Stimulated activated naive CD4-positive, alpha-beta T cell treated with Interleukin-2 at 50 U/mL for 16 hours (primary cell): Measurements from ENCODE around the gene TMEM119.
"Not testable (repeated sequence)": the region's sequence is repeated elsewhere in the genome, so short reads cannot be mapped to it uniquely, and the experiment has no call there.

Source experiments
- DNase-seq: peaks from one replicate; lab custom pipeline; 2025; lab: John Stamatoyannopoulos, UW

The TMEM119 gene

GRCh38 chr12:108565146-108565545, 32.7 kb downstream of the TMEM119 start:
- DNase-seq: no peak

DNA sequence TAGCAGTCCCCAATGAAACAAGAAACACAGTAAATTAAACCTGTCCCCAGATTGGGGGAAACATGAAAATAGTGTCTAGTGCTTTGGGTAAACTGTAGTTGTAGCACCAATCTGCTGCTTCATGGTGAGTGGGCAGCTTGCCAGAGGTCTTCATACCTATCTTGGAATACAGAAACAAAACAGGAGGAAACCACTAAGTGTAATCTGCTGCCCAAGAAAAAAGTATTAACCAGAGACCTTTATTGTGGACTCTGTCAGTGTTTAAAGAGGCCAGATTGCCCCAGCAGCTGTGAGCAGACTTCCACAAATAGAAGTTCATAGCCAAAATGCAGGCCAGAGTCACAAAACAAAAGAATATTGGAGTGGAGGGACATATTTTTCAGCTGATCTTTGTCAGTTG, 33.2 kb downstream of the TMEM119 start:
- DNase-seq: no peak

GRCh38 chr12:108563804-108564151, 34.1 kb downstream of the TMEM119 start:
- DNase-seq: no peak

GRCh38 chr12:108563136-108563803, 34.6 kb downstream of the TMEM119 start:
- peak; percentile 85 for DNase-seq

GRCh38 chr12:108562348-108563135, 35.3 kb downstream of the TMEM119 start, which contains the start of gene ISCU:
Gene ISCU (plus strand): TSS chr12:108562596. CDS start chr12:108562623, 27 bp downstream.
- DNase-seq: peak; percentile 96

- no peak for DNase-seq
Observed at GRCh38 chr12:108561852-108562347, 36.0 kb downstream of the TMEM119 start.

DNA sequence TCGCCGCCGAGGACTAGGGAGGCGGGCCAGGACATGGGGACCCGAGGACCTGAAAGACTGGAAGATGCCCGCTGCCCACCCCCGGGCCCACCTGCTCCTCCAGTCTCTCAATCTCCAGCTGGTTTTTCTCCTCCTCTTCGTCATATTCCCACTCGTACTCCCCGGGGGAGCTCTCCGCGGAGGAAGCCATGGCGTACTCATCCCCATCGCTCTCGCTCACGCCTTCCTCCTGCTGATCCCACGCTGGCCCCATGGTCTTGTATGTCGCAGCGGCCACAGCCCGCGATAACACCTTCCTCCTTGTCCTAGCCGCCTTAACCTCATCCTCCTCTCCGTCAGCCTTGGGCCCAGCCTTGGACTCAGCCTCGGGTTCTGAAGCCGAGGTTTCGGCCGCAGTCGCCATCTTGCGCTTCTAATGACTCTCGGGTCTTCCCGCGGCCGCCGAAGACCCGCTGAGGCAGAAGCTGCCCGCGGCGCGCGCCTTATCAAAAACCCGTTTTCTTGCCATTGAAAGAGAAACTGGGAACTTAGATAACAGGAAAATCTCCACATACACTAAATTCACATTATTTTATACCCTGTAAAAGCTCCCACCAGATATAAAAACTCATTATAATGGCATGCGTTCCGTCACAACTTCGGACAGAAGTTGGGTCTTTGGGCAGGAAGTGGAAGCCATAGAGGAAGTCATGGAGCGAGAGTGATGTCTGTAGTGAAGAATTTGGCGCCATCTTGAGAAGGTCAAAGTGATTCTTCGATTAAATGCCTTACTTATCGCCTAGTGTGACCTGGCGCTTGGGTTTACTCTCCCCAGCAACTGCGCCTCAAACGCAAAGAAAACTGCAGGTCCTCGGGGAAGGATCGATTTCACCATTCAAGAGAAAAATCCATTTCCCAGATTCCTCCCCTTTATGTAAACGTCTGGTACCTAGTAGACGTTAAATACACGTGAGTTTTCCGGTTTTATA, 36.8 kb downstream of the TMEM119 start, which contains the start of gene SART3:
Gene SART3, minus strand, starts transcription at position 422 of the 968 bp plus-strand sequence. Its CDS starts 19 bp downstream, at position 403.
- peak; percentile 81 for DNase-seq

DNA sequence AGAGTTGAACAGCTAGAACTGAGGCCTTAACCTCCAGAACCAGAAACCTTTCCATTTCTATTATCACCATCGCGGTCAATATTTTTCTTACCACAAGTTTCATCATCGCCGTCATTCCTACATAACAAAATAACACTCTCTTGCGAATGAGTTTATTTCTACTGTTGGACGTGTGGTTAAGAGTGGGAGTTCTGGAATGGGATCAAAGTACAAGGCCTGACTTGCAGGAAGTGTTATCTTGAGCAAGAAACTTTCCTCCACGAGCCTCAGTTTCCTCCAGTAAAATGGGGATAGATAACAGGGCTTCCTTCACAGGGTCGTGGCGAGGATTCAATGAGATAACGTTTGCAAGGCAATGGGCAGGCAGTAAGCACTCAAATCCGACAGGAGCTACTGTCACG, 37.6 kb downstream of the TMEM119 start:
- no peak for DNase-seq

DNA sequence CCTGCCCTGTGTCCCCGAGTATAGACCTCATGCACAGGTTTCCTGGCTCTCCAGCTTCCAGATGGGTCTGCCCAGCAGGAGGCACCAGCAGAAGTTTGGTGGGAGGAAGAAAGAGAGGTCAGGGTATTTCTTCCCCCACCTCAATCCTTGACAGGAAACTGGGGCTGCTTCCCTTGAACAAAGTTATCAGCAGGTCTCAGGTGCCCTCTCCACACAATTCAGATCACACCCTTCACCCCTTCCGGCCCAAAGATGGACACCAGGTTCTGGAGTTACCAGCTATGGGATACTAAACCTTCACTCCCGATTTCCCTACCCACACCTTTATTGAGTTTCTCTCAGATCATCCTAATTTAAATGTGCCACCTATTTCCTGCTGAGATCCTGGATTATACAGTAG, 38.1 kb downstream of the TMEM119 start:
- no peak for DNase-seq

GRCh38 chr12:108559007-108559655, 38.8 kb downstream of the TMEM119 start:
- DNase-seq: no peak

- not testable (repeated sequence) for DNase-seq
Observed at GRCh38 chr12:108555383-108555782, 42.5 kb downstream of the TMEM119 start.

DNA sequence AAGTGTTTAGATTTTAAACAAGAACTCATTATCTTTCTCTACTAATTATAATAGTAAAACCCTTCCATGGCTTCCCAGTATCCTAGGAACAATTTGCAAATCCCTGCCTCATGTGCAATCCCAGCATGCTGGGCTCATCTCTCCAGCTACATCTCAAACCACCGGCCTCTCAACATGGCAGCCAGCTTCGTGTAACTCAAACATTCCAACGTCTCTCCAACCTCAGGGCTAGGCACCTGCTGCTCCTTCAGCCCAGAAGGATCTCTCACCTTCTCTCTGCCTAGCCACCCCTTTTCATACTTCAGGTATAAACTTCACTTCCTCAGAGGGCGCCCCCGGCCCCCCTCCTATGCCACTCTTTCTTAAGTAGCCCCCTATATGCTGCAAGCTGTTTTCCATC, 44.1 kb downstream of the TMEM119 start:
- DNase-seq: no peak

DNA sequence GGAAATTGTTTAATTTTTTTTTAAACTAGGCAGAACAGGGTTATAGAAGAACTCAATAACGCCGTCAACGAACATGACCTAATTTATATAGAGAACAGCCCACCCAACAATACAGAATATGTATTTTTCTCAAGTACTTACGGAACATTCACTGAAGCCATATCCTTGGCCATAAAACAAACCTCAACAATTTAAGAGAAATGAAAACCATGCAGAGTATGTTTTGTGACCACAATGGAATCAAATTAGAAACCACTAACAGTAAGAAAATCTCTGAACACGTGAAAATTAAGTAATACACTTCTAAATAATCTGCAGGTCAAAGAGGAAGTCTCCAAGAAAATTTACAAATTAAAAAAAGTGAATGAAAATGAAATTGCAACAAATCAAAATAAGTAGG, 46.3 kb downstream of the TMEM119 start:
- DNase-seq: no peak

GRCh38 chr12:108548954-108549521, 48.8 kb downstream of the TMEM119 start:
- no peak for DNase-seq

- DNase-seq: no peak
Observed at GRCh38 chr12:108547686-108548085, 50.2 kb downstream of the TMEM119 start.

GRCh38 chr12:108543652-108544051, 54.2 kb downstream of the TMEM119 start:
- no peak for DNase-seq

DNA sequence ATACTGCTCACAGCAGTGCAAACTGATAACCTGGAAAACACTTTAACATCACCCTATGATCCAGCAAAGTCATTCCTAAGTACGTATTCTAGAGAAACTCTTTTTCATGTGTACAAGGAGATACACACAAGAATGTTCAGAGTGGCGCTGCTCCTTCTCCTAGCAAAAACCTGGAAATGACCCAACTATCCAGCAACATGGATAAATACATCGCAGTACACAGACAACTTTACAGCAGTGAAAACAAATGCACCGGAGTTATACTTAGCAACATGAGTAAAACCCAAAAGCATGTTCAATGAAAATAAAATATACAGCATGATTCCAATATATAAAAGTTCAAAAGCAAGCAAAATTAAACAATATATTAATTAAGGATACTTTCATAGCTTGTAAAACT, 55.6 kb downstream of the TMEM119 start:
- DNase-seq: no peak
